GM12878 (cell line): ENCODE results near the gene ZNF227. TPM values are rescaled to one million over a fixed set of nuclear protein-coding genes. Genes with fewer than 3 reads are reported as not detected.

Experiments
- ATAC-seq: fragments of 200-7000 bp; cut with Tn5 transposase; 3 replicates; pipeline ENCODE4 v1.9.1; 2020; ENCODE audit warnings: mild to moderate bottlenecking, moderate library complexity
- BruUV-seq: library from RNA; stranded (reverse); fragments of 400-500 nt; replicated peaks from 2 replicates; lab custom pipeline; 2021; lab: Mats Ljungman, UMichigan
- CTCF ChIA-PET: fragments of 300-600 bp; sonication (Branson Sonifier 250); formaldehyde crosslinking; extraction: SDS; loops from one replicate; lab custom pipeline; 2021; ENCODE audit warnings: inconsistent platforms; lab: Yijun Ruan, JAX
- POLR2A ChIA-PET: fragments of 350-600 bp; formaldehyde crosslinking; extraction: SDS; loops from one replicate; lab custom pipeline; 2021; ENCODE audit warnings: inconsistent platforms; lab: Charles Lee
- RAD21 ChIA-PET: fragments of 300-600 bp; sonication (Branson Sonifier 250); formaldehyde crosslinking; loops from one replicate; lab custom pipeline; 2023; ENCODE audit warnings: antibody characterized with exemption; ENCODE audit not compliant: unreplicated experiment; lab: Charles Lee
- SMC1A ChIA-PET: fragments of 300-600 bp; sonication (Branson Sonifier 250); formaldehyde crosslinking; loops from one replicate; lab custom pipeline; 2023; ENCODE audit not compliant: unreplicated experiment, uncharacterized antibody; lab: Charles Lee
- DNase-seq: peaks from one replicate; pipeline ENCODE4 v3.0.0-alpha.2; 2011; ENCODE audit warnings: low read depth, low spot score
- FAIRE-seq: peaks from 3 replicates; lab custom pipeline; 2011; peaks lifted over from hg19 to GRCh38; lab: Jason Lieb, UNC
- H2AFZ ChIP-seq: 2 replicates; pipeline ENCODE4 v1.6.0; 2011; ENCODE audit warnings: low read depth, low read length, control low read depth; ENCODE audit not compliant: control insufficient read depth
- H3K27ac ChIP-seq: 2 replicates; pipeline ENCODE4 v1.5.1; 2011; ENCODE audit warnings: control low read depth; ENCODE audit not compliant: control insufficient read depth, insufficient read depth
- H3K27me3 ChIP-seq, 2 experiments: replicated peaks in 1 of 2; 2 replicates each; pipeline versions ENCODE4 v1.6.0 to v1.6.1; 2011; ENCODE audit warnings: low read length in 1 of 2; ENCODE audit not compliant: control insufficient read depth in 2 of 2, insufficient read depth in 2 of 2
- H3K36me3 ChIP-seq, 2 experiments: 2 replicates each; pipeline ENCODE4 v1.5.1; 2011; ENCODE audit warnings: low read length in 1 of 2; ENCODE audit not compliant: control insufficient read depth in 2 of 2, insufficient read depth in 2 of 2
- H3K4me1 ChIP-seq: 2 replicates; pipeline ENCODE4 v1.6.1; 2011; ENCODE audit warnings: mild to moderate bottlenecking, low read length, moderate library complexity, mixed read lengths; ENCODE audit not compliant: control insufficient read depth, insufficient read depth
- H3K4me2 ChIP-seq: 2 replicates; pipeline ENCODE4 v1.6.0; 2011; ENCODE audit warnings: control low read depth; ENCODE audit not compliant: control insufficient read depth, insufficient read depth
- H3K4me3 ChIP-seq: fragments of 200-600 bp; sonication (generic); 2 replicates; pipeline ENCODE4 v1.5.1; 2016
- H3K79me2 ChIP-seq: 2 replicates; pipeline ENCODE4 v1.6.0; 2011; ENCODE audit warnings: low read length; ENCODE audit not compliant: control insufficient read depth, insufficient read depth
- H3K9ac ChIP-seq: 2 replicates; pipeline ENCODE4 v1.8.0; 2011; ENCODE audit warnings: low read length, control low read depth, mixed read lengths; ENCODE audit not compliant: control insufficient read depth, insufficient read depth
- H3K9me3 ChIP-seq: replicated peaks from 3 replicates; pipeline ENCODE4 v1.5.1; 2011; ENCODE audit warnings: mild to moderate bottlenecking, low read length; ENCODE audit not compliant: control insufficient read depth, insufficient read depth
- H4K20me1 ChIP-seq: 2 replicates; pipeline ENCODE4 v1.6.0; 2011; ENCODE audit not compliant: control insufficient read depth, insufficient read depth
- CBFB ChIP-seq: IDR thresholded peaks from 2 replicates; pipeline ENCODE4 v1.6.1; 2016; ENCODE audit warnings: antibody characterized with exemption, low read depth
- EP300 ChIP-seq, 2 experiments: fragments of 150-350 bp in 1 of 2; IDR thresholded peaks; 2 replicates each; pipeline ENCODE4 v1.6.1; 2011 to 2012; ENCODE audit warnings: low read depth in 2 of 2, low read length in 2 of 2, borderline replicate concordance in 1 of 2, improper control_type of control experiment in 1 of 2, inconsistent platforms in 1 of 2; ENCODE audit not compliant: control insufficient read depth in 1 of 2
- IKZF2 ChIP-seq, 2 experiments: fragments of 450-650 bp; IDR thresholded peaks; 2 replicates each; pipeline ENCODE4 v1.6.1; 2017; ENCODE audit warnings: mild to moderate bottlenecking in 2 of 2, moderate library complexity in 2 of 2
- POU2F2 ChIP-seq: IDR thresholded peaks from 3 replicates; pipeline ENCODE4 v1.6.1; 2011; ENCODE audit warnings: low read depth, mild to moderate bottlenecking, low read length, borderline replicate concordance
- RCOR1 ChIP-seq: conservative IDR thresholded peaks from 2 replicates; pipeline ENCODE4 v1.6.1; 2012; ENCODE audit warnings: low read depth, low read length, improper control_type of control experiment
- TARDBP ChIP-seq: IDR thresholded peaks from 2 replicates; pipeline ENCODE4 v1.6.1; 2016; ENCODE audit warnings: borderline replicate concordance
- WGBS: methylation state at CpG from one replicate; pipeline ENCODE4 v1.1.6; 2016; ENCODE audit warnings: low lambda C conversion rate; ENCODE audit not compliant: insufficient replicate concordance, insufficient coverage; ENCODE audit errors: missing lambda C conversion rate; 5-methylcytosine and 5-hydroxymethylcytosine counted together
- in situ Hi-C: fragments of 300-500 bp; cut with MboI; formaldehyde crosslinking; loops from 9 replicates; pipeline ENCODE4 v1.14.3; 2018; ENCODE audit warnings: mixed read lengths
- intact Hi-C: fragments of 100-400 bp; cut with micrococcal nuclease; formaldehyde crosslinking; loops from one replicate; pipeline ENCODE4 v1.14.2; 2022; ENCODE audit not compliant: unreplicated experiment
- polyA plus RNA-seq, 11 experiments: library from polyadenylated mRNA; depleted of rRNA in 4 of 11; unstranded in 6 of 11; stranded (reverse) in 5 of 11; fragments of >200 nt; fragmentation: Nextera tagmentation in 4 of 11; fragmentation: Illumina TruSeq in 1 of 11; extraction: Ambion mirVana in 4 of 11; extraction: Trizol in 1 of 11; gene quantifications; 1 replicate in 1 of 11; 2 replicates in 10 of 11; pipeline versions ENCODE4 v1.2.1 to v1.2.3, GENCODE V29; 2011 to 2016; ENCODE audit warnings: inconsistent platforms in 2 of 11, missing spikeins in 2 of 11, low read depth in 1 of 11
- total RNA-seq, 4 experiments: library from RNA; depleted of rRNA in 3 of 4; stranded (reverse); fragments of >200 nt in 3 of 4; fragmentation: Illumina TruSeq in 1 of 4; extraction: Trizol in 1 of 4; gene quantifications; 2 replicates each; pipeline versions ENCODE4 v1.2.1 to v1.2.3, GENCODE V29; 2013 to 2021
- TF ChIP-seq, protein P1 (sequence below): fragments of 450-650 bp; IDR thresholded peaks from 2 replicates; pipeline ENCODE4 v1.6.1; 2017; ENCODE audit warnings: low read depth, mild to moderate bottlenecking, moderate library complexity
- TF ChIP-seq, protein P2 (sequence below): fragments of 450-650 bp; IDR thresholded peaks from 2 replicates; pipeline ENCODE4 v1.6.1; 2018; ENCODE audit warnings: mild to moderate bottlenecking, low read depth, moderate library complexity; ENCODE audit not compliant: partially characterized antibody
- TF ChIP-seq, protein P3 (sequence below): fragments of 450-650 bp; conservative IDR thresholded peaks from 2 replicates; pipeline ENCODE4 v1.6.1; 2017; ENCODE audit warnings: mild to moderate bottlenecking, moderate library complexity

Gene ZNF227
- total and polyA plus RNA-seq, 10 of the 15 experiments (the other 5 are each of a cell fraction or from before 2014, with no cell fraction given): 4.3 to 22.9 (median 13.0) TPM

DNA sequence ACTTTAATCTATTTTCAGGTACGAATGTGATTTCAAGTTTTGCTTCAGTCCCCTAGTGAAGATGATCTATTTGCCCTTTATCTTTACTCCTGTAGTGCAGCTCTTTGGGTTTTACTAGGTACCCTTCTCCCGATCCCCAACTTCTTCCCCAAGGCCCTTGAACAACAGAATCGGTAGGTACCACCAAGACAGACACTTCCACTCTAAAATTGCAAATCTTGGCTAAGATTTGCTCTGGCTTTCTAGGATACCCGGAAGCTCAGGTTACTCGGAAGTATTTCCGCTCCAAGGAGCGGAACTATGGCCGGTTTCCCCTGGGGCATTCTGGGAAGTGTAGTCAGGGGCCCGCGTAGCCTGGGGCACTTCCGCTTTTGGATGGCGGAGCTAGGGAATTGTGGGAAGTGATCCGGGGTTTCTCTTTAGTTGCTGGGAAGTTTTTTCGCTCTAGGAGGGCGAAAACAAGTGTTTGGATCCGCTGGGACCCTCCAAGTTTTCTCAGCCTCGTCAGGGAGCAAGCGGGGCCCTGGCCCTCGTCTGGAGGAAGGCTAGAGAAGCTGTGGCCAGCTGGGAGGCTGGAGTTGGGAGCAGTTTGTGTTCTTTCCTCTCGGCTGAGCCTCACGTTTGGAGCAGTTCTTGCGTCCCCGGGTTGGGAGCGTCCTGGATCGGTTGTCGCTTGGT lies 5.1 kb upstream of the ZNF227 start (continued):
- TF ChIP-seq, protein P1, sequence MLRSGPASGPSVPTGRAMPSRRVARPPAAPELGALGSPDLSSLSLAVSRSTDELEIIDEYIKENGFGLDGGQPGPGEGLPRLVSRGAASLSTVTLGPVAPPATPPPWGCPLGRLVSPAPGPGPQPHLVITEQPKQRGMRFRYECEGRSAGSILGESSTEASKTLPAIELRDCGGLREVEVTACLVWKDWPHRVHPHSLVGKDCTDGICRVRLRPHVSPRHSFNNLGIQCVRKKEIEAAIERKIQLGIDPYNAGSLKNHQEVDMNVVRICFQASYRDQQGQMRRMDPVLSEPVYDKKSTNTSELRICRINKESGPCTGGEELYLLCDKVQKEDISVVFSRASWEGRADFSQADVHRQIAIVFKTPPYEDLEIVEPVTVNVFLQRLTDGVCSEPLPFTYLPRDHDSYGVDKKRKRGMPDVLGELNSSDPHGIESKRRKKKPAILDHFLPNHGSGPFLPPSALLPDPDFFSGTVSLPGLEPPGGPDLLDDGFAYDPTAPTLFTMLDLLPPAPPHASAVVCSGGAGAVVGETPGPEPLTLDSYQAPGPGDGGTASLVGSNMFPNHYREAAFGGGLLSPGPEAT: peak; percentile 66; the same call in 1 of the 2 replicates
- 0 out of 2 replicates have a peak, but pooled peaks have one; percentile 69 for TF ChIP-seq TARDBP
- TF ChIP-seq, protein P2, sequence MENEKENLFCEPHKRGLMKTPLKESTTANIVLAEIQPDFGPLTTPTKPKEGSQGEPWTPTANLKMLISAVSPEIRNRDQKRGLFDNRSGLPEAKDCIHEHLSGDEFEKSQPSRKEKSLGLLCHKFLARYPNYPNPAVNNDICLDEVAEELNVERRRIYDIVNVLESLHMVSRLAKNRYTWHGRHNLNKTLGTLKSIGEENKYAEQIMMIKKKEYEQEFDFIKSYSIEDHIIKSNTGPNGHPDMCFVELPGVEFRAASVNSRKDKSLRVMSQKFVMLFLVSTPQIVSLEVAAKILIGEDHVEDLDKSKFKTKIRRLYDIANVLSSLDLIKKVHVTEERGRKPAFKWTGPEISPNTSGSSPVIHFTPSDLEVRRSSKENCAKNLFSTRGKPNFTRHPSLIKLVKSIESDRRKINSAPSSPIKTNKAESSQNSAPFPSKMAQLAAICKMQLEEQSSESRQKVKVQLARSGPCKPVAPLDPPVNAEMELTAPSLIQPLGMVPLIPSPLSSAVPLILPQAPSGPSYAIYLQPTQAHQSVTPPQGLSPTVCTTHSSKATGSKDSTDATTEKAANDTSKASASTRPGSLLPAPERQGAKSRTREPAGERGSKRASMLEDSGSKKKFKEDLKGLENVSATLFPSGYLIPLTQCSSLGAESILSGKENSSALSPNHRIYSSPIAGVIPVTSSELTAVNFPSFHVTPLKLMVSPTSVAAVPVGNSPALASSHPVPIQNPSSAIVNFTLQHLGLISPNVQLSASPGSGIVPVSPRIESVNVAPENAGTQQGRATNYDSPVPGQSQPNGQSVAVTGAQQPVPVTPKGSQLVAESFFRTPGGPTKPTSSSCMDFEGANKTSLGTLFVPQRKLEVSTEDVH: peak; percentile 88

DNA sequence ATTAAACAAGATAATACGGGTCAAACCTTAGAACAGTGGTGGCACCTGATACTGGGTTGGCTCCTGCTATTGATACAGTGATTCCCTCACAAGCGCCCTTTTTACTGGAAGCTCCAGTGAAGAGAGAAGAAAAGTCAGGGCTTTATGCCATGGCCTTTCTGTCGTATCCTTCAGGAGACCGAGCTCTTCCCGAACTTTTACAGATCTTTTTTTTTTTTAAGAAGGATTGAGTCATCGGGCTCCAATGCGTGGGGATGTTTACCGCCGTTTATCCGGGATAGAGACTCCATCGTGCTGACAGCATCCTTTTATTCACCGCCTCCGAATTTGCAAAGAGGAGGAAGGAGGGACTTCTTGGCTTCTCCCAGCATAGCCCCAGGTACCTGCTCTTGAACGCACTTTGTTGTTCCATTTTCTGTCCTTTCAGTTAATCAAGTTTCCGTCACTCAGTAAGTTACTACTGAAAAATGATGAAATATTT lies 574 bp downstream of the ZNF227 start:
- 5% methylated on average over 15 of the region's 15 CpGs for WGBS
- H4K20me1 ChIP-seq: no peaks in the 10 kb centered on the region
- ATAC-seq: peak; percentile 27
- H3K4me2 ChIP-seq: peak overlapping the region; percentile 88
- H3K36me3 ChIP-seq: peaks cover 0 to 7% of the 10 kb centered on the region in 2 experiments; a peak in 2 of 4 replicates
- intact Hi-C loops: loop anchor here (2.0 kb wide), 1 partner anchor 48 kb away; the partner anchor contains the start of gene ZNF226
- peak; percentile 89 for FAIRE-seq
- H3K9ac ChIP-seq: peak overlapping the region; percentile 80
- in situ Hi-C loops: no loop called here
- H3K9me3 ChIP-seq: peaks cover 2% of the 10 kb centered on the region; the same call in 2 of the 3 replicates
- no peaks in the 10 kb centered on the region for H3K4me1 ChIP-seq
- TSS peak; percentile 81 for BruUV-seq
- POLR2A ChIA-PET: interaction anchor here (0.7 to 1.8 kb wide), 3 partner anchors 48 to 981 kb away, joined by 3 to 16 read pairs (median 6); partner anchors contain the start of gene ZNF226
- no peaks in the 10 kb centered on the region for H3K27me3 ChIP-seq
- peak overlapping the region; percentile 82 for H3K4me3 ChIP-seq
- H3K27ac ChIP-seq: peak overlapping the region; percentile 82
- no peak for DNase-seq
- SMC1A ChIA-PET: interaction anchor here (0.6 to 0.7 kb wide), 2 partner anchors 48 to 1907 kb away, joined by 3 read pairs; partner anchors contain the start of gene ZNF226
- CTCF ChIA-PET: no interaction called here
- H3K79me2 ChIP-seq: peaks cover 13% of the 10 kb centered on the region
- TF ChIP-seq, protein P3, sequence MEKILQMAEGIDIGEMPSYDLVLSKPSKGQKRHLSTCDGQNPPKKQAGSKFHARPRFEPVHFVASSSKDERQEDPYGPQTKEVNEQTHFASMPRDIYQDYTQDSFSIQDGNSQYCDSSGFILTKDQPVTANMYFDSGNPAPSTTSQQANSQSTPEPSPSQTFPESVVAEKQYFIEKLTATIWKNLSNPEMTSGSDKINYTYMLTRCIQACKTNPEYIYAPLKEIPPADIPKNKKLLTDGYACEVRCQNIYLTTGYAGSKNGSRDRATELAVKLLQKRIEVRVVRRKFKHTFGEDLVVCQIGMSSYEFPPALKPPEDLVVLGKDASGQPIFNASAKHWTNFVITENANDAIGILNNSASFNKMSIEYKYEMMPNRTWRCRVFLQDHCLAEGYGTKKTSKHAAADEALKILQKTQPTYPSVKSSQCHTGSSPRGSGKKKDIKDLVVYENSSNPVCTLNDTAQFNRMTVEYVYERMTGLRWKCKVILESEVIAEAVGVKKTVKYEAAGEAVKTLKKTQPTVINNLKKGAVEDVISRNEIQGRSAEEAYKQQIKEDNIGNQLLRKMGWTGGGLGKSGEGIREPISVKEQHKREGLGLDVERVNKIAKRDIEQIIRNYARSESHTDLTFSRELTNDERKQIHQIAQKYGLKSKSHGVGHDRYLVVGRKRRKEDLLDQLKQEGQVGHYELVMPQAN: 0 out of 2 replicates have a peak, but pooled peaks have one; percentile 5
- no peak for TF ChIP-seq RCOR1
- TF ChIP-seq CBFB: no peak
- TF ChIP-seq IKZF2 (IDR thresholded peaks at IDR 0.05): no peak
- TF ChIP-seq POU2F2: no peak
- no peak for TF ChIP-seq EP300 (IDR thresholded peaks at IDR 0.05; ENCODE audit: borderline replicate concordance in 1 of 2, control insufficient read depth in 1 of 2, low read depth in 2 of 2, low read length in 2 of 2)
- RAD21 ChIA-PET: interaction anchor here (0.7 to 1.5 kb wide), 5 partner anchors 44 to 558 kb away, joined by 3 to 11 read pairs (median 3); partner anchors contain the start of genes ZNF226 and ZNF45
- peak overlapping the region; percentile 98 for H2AFZ ChIP-seq
